Spleen (tissue), 7 donors: ENCODE measurements around the gene ENOX1.

ENCODE experiments used
- CTCF ChIP-seq, 11 experiments: fragments of 200-600 bp in 7 of 11; fragments of 450-650 bp in 4 of 11; sonication (generic) in 4 of 11; IDR thresholded peaks in 8 of 11; conservative IDR thresholded peaks in 3 of 11; 1 replicate in 7 of 11; 2 replicates in 4 of 11; pipeline versions ENCODE4 v1.4.0 to v1.8.0; 2016 to 2021; ENCODE audit warnings: antibody characterized with exemption in 11 of 11, inconsistent platforms in 4 of 11, mild to moderate bottlenecking in 1 of 11
- POLR2A ChIP-seq, 3 donors: fragments of 450-650 bp; IDR thresholded peaks; one replicate each; pipeline ENCODE4 v1.5.1; 2017; ENCODE audit warnings: antibody characterized with exemption in 3 of 3, mild to moderate bottlenecking in 1 of 3
- POLR2AphosphoS5 ChIP-seq, 3 donors: sonication (generic); formaldehyde crosslinking; IDR thresholded peaks; one replicate each; pipeline ENCODE4 v1.5.1; 2017; ENCODE audit warnings: antibody characterized with exemption in 3 of 3
- donor health status: DM: no; HTN: no; CAD: no; lungs with moderate emphysema.
- donor health status: DM: no; HTN: no; CAD: no.
- donor health status: DM: no; HTN: no; CAD: no.

GRCh38 chr13:43425234-43425633, 361.5 kb downstream of the ENOX1 start:
- no peak for TF ChIP-seq POLR2A (IDR thresholded peaks at IDR 0.05)
- no peak for TF ChIP-seq CTCF (IDR thresholded peaks at IDR 0.05 in 8 of 11, conservative IDR thresholded peaks at IDR 0.05 in 3 of 11)
- no peak for TF ChIP-seq POLR2AphosphoS5 (IDR thresholded peaks at IDR 0.05)
